ENCODE data around the gene CA5A.
"Not testable (repeated sequence)": the region's sequence is repeated elsewhere in the genome, so short reads cannot be mapped to it uniquely, and the experiment has no call there.

DNA sequence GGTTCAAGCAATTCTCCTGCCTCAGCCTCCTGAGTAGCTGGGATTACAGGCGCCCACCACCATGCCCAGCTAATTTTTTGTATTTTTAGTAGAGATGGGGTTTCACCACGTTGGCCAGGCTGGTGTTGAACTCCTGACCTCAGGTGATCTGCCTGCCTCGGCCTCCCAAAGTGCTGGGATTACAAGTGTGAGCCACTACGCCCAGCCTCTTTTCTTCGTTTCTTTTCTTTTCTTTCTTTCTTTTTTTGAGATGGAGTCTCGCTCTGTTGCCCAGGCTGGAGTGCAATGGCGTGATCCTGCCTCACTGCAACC is 858 bp upstream of the CA5A start:
- not testable (repeated sequence) for TF ChIP-seq EP300, POLR2A, POLR2AphosphoS5 (IDR thresholded peaks at IDR 0.05)
- TF ChIP-seq, protein P1, sequence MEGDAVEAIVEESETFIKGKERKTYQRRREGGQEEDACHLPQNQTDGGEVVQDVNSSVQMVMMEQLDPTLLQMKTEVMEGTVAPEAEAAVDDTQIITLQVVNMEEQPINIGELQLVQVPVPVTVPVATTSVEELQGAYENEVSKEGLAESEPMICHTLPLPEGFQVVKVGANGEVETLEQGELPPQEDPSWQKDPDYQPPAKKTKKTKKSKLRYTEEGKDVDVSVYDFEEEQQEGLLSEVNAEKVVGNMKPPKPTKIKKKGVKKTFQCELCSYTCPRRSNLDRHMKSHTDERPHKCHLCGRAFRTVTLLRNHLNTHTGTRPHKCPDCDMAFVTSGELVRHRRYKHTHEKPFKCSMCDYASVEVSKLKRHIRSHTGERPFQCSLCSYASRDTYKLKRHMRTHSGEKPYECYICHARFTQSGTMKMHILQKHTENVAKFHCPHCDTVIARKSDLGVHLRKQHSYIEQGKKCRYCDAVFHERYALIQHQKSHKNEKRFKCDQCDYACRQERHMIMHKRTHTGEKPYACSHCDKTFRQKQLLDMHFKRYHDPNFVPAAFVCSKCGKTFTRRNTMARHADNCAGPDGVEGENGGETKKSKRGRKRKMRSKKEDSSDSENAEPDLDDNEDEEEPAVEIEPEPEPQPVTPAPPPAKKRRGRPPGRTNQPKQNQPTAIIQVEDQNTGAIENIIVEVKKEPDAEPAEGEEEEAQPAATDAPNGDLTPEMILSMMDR (IDR thresholded peaks at IDR 0.05), result not testable (repeated sequence)

Measured in suprapubic skin (tissue), 4 donors.